Prostate gland (tissue), 2 donors: ENCODE measurements around the gene CKS2. TPM values are rescaled to one million over a fixed set of nuclear protein-coding genes. Genes with fewer than 3 reads are reported as not detected.
A peak's percentile ranks its signal among the peaks of the same experiment; 100 is the strongest.
"Not testable (repeated sequence)": the region's sequence is repeated elsewhere in the genome, so short reads cannot be mapped to it uniquely, and the experiment has no call there.

Experiments
- DNase-seq: peaks from one replicate; pipeline ENCODE4 v3.0.0-alpha.2; 2019; ENCODE audit warnings: low spot score
- H3K27ac ChIP-seq, 2 donors: fragments of 200-600 bp; sonication (generic); 2 replicates each; pipeline ENCODE4 v1.5.1; 2017 to 2019
- H3K27me3 ChIP-seq: fragments of 200-600 bp; sonication (generic); replicated peaks from 2 replicates; pipeline ENCODE4 v1.5.1; 2019; ENCODE audit not compliant: insufficient read depth
- H3K36me3 ChIP-seq, 2 donors: fragments of 200-600 bp; sonication (generic); 1 replicate in 1 of 2; 2 replicates in 1 of 2; pipeline versions ENCODE4 v1.5.1 to v1.8.1; 2017 to 2019
- H3K4me1 ChIP-seq: fragments of 200-600 bp; sonication (generic); replicated peaks from 2 replicates; pipeline ENCODE4 v1.5.1; 2019
- H3K4me3 ChIP-seq, 2 donors: fragments of 200-600 bp; sonication (generic); 2 replicates each; pipeline ENCODE4 v1.5.1; 2017 to 2019
- H3K9me3 ChIP-seq: fragments of 200-600 bp; sonication (generic); 2 replicates; pipeline ENCODE4 v1.5.1; 2017
- CTCF ChIP-seq, 4 experiments: fragments of 200-600 bp in 2 of 4; fragments of 450-650 bp in 2 of 4; sonication (generic) in 2 of 4; IDR thresholded peaks; 1 replicate in 3 of 4; 2 replicates in 1 of 4; pipeline ENCODE4 v1.5.1; 2016 to 2019; ENCODE audit warnings: antibody characterized with exemption in 4 of 4, mild to moderate bottlenecking in 2 of 4, moderate library complexity in 2 of 4
- POLR2A ChIP-seq: fragments of 450-650 bp; IDR thresholded peaks from one replicate; pipeline ENCODE4 v1.6.1; 2016; ENCODE audit warnings: antibody characterized with exemption, mild to moderate bottlenecking
- POLR2AphosphoS5 ChIP-seq: sonication (generic); formaldehyde crosslinking; IDR thresholded peaks from one replicate; pipeline ENCODE4 v1.6.1; 2017; ENCODE audit warnings: antibody characterized with exemption
- WGBS: methylation state at CpG from one replicate; pipeline ENCODE4 v1.1.5; 2018; 5-methylcytosine and 5-hydroxymethylcytosine counted together
- intact Hi-C: fragments of 100-400 bp; cut with DNase I; formaldehyde crosslinking; loops from one replicate; pipeline ENCODE4 v1.14.2; 2022
- total RNA-seq, 2 donors: library from RNA; depleted of rRNA; stranded (reverse); fragments of >200 nt; gene quantifications; one replicate each; pipeline ENCODE4 v1.1.0, GENCODE V29; 2016

The CKS2 gene
- total RNA-seq, 2 donors from 2014 or later: 13.8 to 87.4 TPM

- intact Hi-C loops: loop anchor here (10.0 kb wide), 2 partner anchors 103 to 273 kb away; partner anchors contain the start of gene SHC3
- Histone ChIP-seq H3K27me3 (no peaks in the 10 kb centered on the region), H3K36me3 (no peaks in the 10 kb centered on the region), H3K9me3 (no peaks in the 10 kb centered on the region), H3K4me3 (no peak overlapping the region), H3K27ac (no peak overlapping the region), H3K4me1 (no peaks in the 10 kb centered on the region)
- DNase-seq: no peak
- TF ChIP-seq POLR2AphosphoS5 (no peak), CTCF (IDR thresholded peaks at IDR 0.05) (no peak), POLR2A (no peak)
Measured at GRCh38 chr9:89277454-89277853, 33.5 kb upstream of the CKS2 start.

GRCh38 chr9:89278551-89278950 is 32.4 kb upstream of the CKS2 start:
- no peak overlapping the region for H3K27ac ChIP-seq
- H3K4me3 ChIP-seq: no peak overlapping the region
- no peaks in the 10 kb centered on the region for H3K4me1 ChIP-seq
- H3K36me3 ChIP-seq: no peaks in the 10 kb centered on the region
- TF ChIP-seq POLR2AphosphoS5 (no peak), CTCF (IDR thresholded peaks at IDR 0.05) (no peak), POLR2A (no peak)
- intact Hi-C loops: loop anchor here (10.0 kb wide), 2 partner anchors 104 to 274 kb away; partner anchors contain the start of gene SHC3
- H3K27me3 ChIP-seq: no peaks in the 10 kb centered on the region
- no peaks in the 10 kb centered on the region for H3K9me3 ChIP-seq
- DNase-seq: no peak
- WGBS: 91% methylated on average over 2 of the region's 2 CpGs

- no peak for TF ChIP-seq POLR2A
- TF ChIP-seq CTCF (IDR thresholded peaks at IDR 0.05): peak in 3 of 4 experiments; percentile 57 to 70 (median 69)
- Histone ChIP-seq H3K9me3 (no peaks in the 10 kb centered on the region), H3K4me3 (no peak overlapping the region), H3K27me3 (no peaks in the 10 kb centered on the region), H3K36me3 (no peaks in the 10 kb centered on the region), H3K27ac (no peak overlapping the region), H3K4me1 (no peaks in the 10 kb centered on the region)
- WGBS: 72% methylated on average over 5 of the region's 5 CpGs
- no peak for DNase-seq
- intact Hi-C loops: loop anchor here (10.0 kb wide), 2 partner anchors 104 to 274 kb away; partner anchors contain the start of gene SHC3
Measured at GRCh38 chr9:89278997-89279739, 31.8 kb upstream of the CKS2 start.

- H3K4me1 ChIP-seq: no peaks in the 10 kb centered on the region
- no peaks in the 10 kb centered on the region for H3K9me3 ChIP-seq
- DNase-seq: no peak
- no peak overlapping the region for H3K4me3 ChIP-seq
- intact Hi-C loops: loop anchor here (10.0 kb wide), 1 partner anchor 686 kb away; no protein-coding TSS in a partner anchor
- TF ChIP-seq CTCF (IDR thresholded peaks at IDR 0.05): no peak
- no peak for TF ChIP-seq POLR2AphosphoS5
- TF ChIP-seq POLR2A: no peak
- WGBS: 44% methylated on average over 2 of the region's 2 CpGs
- H3K36me3 ChIP-seq: no peaks in the 10 kb centered on the region
- H3K27ac ChIP-seq: no peak overlapping the region
- no peaks in the 10 kb centered on the region for H3K27me3 ChIP-seq
Measured at GRCh38 chr9:89281106-89281505, 29.9 kb upstream of the CKS2 start.

- intact Hi-C loops: loop anchor here (10.0 kb wide), 1 partner anchor 688 kb away; no protein-coding TSS in a partner anchor
- WGBS: 67% methylated on average over 35 of the region's 42 CpGs
Measured at GRCh38 chr9:89282248-89282968, 28.6 kb upstream of the CKS2 start.

More at GRCh38 chr9:89282248-89282968, 28.6 kb upstream of the CKS2 start:
- not testable (repeated sequence) for H3K9me3 ChIP-seq, H3K4me1 ChIP-seq, H3K27me3 ChIP-seq, H3K36me3 ChIP-seq, H3K27ac ChIP-seq, DNase-seq
- H3K4me3 ChIP-seq: peak overlapping the region in 1 of 2 donors; percentile 15
